CD4-positive, alpha-beta T cell treated with Interleukin-17A for 1 hour (primary cell): ENCODE results near the gene RPS13.
"Not testable (repeated sequence)": the region's sequence is repeated elsewhere in the genome, so short reads cannot be mapped to it uniquely, and the experiment has no call there.

Source experiments
- DNase-seq: peaks from one replicate; pipeline ENCODE4 v3.0.0-alpha.2; 2020

RPS13 gene

DNA sequence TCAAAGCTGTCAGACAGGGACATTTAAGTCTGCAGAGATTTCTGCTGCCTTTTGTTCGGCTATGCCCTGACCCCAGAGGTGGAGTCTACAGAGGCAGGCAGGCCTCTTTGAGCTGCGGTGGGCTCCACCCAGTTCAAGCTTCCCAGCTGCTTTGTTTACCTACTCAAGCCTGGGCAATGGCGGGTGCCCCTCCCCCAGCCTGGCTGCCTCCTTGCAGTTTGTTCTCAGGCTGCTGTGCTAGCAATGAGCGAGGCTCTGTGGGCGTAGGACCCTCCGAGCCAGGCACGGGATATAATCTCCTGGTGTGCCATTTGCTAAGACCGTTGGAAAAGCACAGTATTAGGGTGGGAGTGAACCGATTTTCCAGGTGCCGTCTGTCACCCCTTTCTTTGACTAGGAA, 43.4 kb downstream of the RPS13 start:
- DNase-seq = not testable (repeated sequence)

DNA sequence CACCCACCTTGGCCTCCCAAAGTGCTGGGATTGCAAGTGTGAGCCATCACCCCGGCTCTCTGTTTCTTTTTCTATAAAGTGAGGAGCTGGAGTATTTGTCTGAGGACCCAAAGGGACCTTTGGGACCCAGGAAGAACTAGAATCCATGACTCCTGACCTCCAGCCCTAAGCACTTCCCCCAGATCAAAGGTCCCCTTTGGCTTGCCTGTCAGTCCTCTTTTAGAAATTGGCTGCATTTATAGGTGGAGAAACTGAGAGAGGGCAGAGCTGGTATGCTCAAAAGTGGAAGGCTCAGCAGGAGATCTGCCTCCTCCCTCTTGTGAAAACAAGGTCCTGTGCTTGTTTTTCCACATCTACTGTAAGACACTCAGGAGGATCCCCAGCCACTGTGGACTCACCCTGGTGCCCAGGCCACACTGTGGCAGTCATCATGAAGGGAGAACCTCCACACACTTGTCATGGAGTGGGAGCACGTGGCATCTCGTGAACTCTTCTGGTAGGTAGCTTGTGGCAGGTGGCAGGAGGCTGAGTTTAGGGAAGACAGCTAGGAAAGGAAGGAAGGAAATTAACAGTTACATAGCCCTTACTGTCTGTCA, 50.9 kb downstream of the RPS13 start:
- no peak for DNase-seq

DNA sequence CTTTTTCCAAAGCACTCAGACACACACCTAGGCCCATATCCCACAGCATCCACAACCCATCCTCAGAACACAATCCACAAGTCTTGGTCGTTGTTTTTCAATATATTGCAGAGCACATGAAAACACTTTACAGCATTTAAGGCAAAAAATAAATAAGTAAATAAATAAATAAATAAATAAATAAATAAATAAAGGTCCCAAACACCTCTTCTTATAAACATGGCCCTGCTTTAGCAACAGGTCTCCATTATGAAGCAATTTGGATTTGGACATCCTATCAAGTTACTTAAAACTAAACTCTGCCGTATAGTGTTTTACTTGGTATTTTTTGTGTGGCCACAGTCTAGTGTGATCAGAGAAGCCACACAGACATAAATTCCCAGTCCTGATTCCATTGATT, 52.5 kb downstream of the RPS13 start:
- DNase-seq = no peak
